Measurements from ENCODE around the gene ZNF519. TPM values are rescaled to one million over a fixed set of nuclear protein-coding genes. Genes with fewer than 3 reads are reported as not detected.

ZNF519 gene
- total RNA-seq, 1 experiment from 2014 or later = 24.3 TPM

GRCh38 chr18:14089191-14089590, 43.0 kb downstream of the ZNF519 start:
- no peaks in the 10 kb centered on the region for H3K9me3 ChIP-seq (ENCODE audit: control insufficient read depth, low read depth, low read length)

More at GRCh38 chr18:14089191-14089590, 43.0 kb downstream of the ZNF519 start:
- H3K4me1 ChIP-seq (ENCODE audit: insufficient read depth, low read length) = no peaks in the 10 kb centered on the region
- Mint-ChIP-seq H3K4me3 (no peak overlapping the region), H3K27ac (no peak overlapping the region), H3K36me3 (ENCODE audit: insufficient read depth in 1 of 3, low read depth in 3 of 3) (peaks cover 0 to 2% (median 0%) of the 10 kb centered on the region in 3 experiments; a peak in 2 of 7 replicates), H3K27me3 (ENCODE audit: low read depth) (no peaks in the 10 kb centered on the region), H3K9me3 (no peaks in the 10 kb centered on the region), H3K4me1 (peaks cover 20 to 22% of the 10 kb centered on the region in 2 experiments)
- no peak overlapping the region for H3K14ac ChIP-seq (ENCODE audit: insufficient read depth, low read length)
- no peaks in the 10 kb centered on the region for H3K79me2 ChIP-seq (ENCODE audit: insufficient read depth, low read length)
- H2BK15ac ChIP-seq (ENCODE audit: low read depth, low read length) = no peak overlapping the region
- H4K5ac ChIP-seq (ENCODE audit: insufficient read length, low read depth, low read length) = no peak overlapping the region
- no peak for DNase-seq
- H3K23ac ChIP-seq (ENCODE audit: insufficient read length, low read depth, low read length) = no peak overlapping the region
- H4K91ac ChIP-seq (ENCODE audit: insufficient read length, low read depth, low read length) = no peak overlapping the region
- H3K27me3 ChIP-seq (ENCODE audit: insufficient read depth, low read length) = no peaks in the 10 kb centered on the region
- no peak overlapping the region for H3K9ac ChIP-seq (ENCODE audit: extremely low read depth, insufficient read length, low read length)
- no peak overlapping the region for H3K56ac ChIP-seq (ENCODE audit: insufficient read length, low read depth, low read length)
- H2BK12ac ChIP-seq (ENCODE audit: insufficient read length, low read depth, low read length) = no peak overlapping the region
- no peak overlapping the region for H4K8ac ChIP-seq (replicated peaks; ENCODE audit: insufficient read length, low read depth, low read length)
- WGBS (ENCODE audit: extremely low coverage, insufficient read length, low lambda C conversion rate) = no CpG with 5 or more reads among the region's 2 CpGs
- no peak overlapping the region for H2AK5ac ChIP-seq (ENCODE audit: insufficient read length, low read length)
- no peak overlapping the region for H3K27ac ChIP-seq (ENCODE audit: insufficient read length, low read depth, low read length)
- H3K4ac ChIP-seq (ENCODE audit: low read depth, low read length) = no peak overlapping the region
- no peaks in the 10 kb centered on the region for H4K20me1 ChIP-seq (ENCODE audit: control insufficient read depth, insufficient read depth, insufficient read length)
- no peak overlapping the region for H3K18ac ChIP-seq (ENCODE audit: insufficient read length, low read depth, low read length)
- no peaks in the 10 kb centered on the region for H3K79me1 ChIP-seq (ENCODE audit: insufficient read depth, low read depth, low read length, poor library complexity, severe bottlenecking)
- TF ChIP-seq CTCF (conservative IDR thresholded peaks at IDR 0.05) = no peak
- H3K4me2 ChIP-seq (ENCODE audit: insufficient read depth, insufficient read length, low read length) = no peak overlapping the region
- H3T11ph ChIP-seq (ENCODE audit: low read length) = no peak overlapping the region
- H2BK5ac ChIP-seq (ENCODE audit: insufficient read length, low read length) = no peak overlapping the region
- no peak overlapping the region for H2BK20ac ChIP-seq (ENCODE audit: low read depth, low read length, poor library complexity, severe bottlenecking)
- H2BK120ac ChIP-seq (ENCODE audit: low read depth, low read length, poor library complexity, severe bottlenecking) = no peak overlapping the region
- H3K23me2 ChIP-seq (ENCODE audit: insufficient read length, low read depth, low read length, poor library complexity, severe bottlenecking) = no peaks in the 10 kb centered on the region
- H2AFZ ChIP-seq (ENCODE audit: low read length) = no peak overlapping the region
